ENCODE data around the gene ELL. TPM values are rescaled to one million over a fixed set of nuclear protein-coding genes. Genes with fewer than 3 reads are reported as not detected.

The ELL gene
- total RNA-seq, 1 donor from 2014 or later: 16.0 TPM

DNA sequence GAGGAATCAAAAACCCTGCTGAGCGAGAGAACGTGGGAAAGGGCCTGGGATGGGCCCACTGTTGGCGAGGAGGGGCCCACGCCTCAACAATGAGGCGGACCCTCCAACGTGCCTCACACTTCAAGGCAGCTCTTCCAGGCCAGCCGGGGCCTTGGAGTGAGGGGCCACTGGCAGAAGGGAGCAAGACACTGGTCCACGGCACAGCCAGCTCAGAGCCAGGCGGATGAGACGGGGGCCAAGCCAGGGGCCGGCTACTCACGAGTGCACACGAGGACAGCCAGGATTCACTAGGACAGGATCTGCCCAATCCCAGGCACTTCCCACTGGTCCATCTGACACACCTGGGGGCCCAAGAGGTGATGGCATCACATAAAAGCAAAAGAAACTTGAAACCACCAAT lies 20.5 kb downstream of the ELL start:
- FAIRE-seq: no peak
- peaks cover 12% of the 10 kb centered on the region for H3K4me1 ChIP-seq (ENCODE audit: insufficient read depth, low read length)
- H3K4me3 ChIP-seq (ENCODE audit: insufficient read depth, low read depth, low read length): no peak overlapping the region
- H3K4me2 ChIP-seq (ENCODE audit: low read length): no peak overlapping the region
- H3K79me2 ChIP-seq (ENCODE audit: insufficient read depth, low read length): peaks cover 99% of the 10 kb centered on the region
- TF ChIP-seq, protein P1, sequence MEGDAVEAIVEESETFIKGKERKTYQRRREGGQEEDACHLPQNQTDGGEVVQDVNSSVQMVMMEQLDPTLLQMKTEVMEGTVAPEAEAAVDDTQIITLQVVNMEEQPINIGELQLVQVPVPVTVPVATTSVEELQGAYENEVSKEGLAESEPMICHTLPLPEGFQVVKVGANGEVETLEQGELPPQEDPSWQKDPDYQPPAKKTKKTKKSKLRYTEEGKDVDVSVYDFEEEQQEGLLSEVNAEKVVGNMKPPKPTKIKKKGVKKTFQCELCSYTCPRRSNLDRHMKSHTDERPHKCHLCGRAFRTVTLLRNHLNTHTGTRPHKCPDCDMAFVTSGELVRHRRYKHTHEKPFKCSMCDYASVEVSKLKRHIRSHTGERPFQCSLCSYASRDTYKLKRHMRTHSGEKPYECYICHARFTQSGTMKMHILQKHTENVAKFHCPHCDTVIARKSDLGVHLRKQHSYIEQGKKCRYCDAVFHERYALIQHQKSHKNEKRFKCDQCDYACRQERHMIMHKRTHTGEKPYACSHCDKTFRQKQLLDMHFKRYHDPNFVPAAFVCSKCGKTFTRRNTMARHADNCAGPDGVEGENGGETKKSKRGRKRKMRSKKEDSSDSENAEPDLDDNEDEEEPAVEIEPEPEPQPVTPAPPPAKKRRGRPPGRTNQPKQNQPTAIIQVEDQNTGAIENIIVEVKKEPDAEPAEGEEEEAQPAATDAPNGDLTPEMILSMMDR (IDR thresholded peaks at IDR 0.05; ENCODE audit: insufficient read depth, low read depth, low read length): no peak
- TF ChIP-seq EZH2 (IDR thresholded peaks at IDR 0.05; ENCODE audit: insufficient read depth, low read length): no peak
- H3K27me3 ChIP-seq (ENCODE audit: insufficient read depth, low read length): no peaks in the 10 kb centered on the region
- DNase-seq (ENCODE audit: low read depth): no peak
- no peaks in the 10 kb centered on the region for H3K9me3 ChIP-seq (ENCODE audit: insufficient read depth, low read depth, low read length)
- peaks cover 27% of the 10 kb centered on the region for H3K4me1 Mint-ChIP-seq (ENCODE audit: low read depth, unreplicated experiment)
- H4K20me1 ChIP-seq (ENCODE audit: insufficient read depth, low read length): peaks cover 100% of the 10 kb centered on the region
- H3K4me3 Mint-ChIP-seq (ENCODE audit: unreplicated experiment): no peak overlapping the region
- H3K27ac ChIP-seq (ENCODE audit: low read depth, low read length): no peak overlapping the region
- no peaks in the 10 kb centered on the region for H3K9me3 Mint-ChIP-seq (ENCODE audit: unreplicated experiment)
- H2AFZ ChIP-seq (ENCODE audit: low read depth, low read length): no peak overlapping the region
- no peaks in the 10 kb centered on the region for H3K36me3 ChIP-seq (ENCODE audit: insufficient read depth, low read length)
- H3K36me3 Mint-ChIP-seq (ENCODE audit: low read depth, unreplicated experiment): peaks cover 3% of the 10 kb centered on the region
- H3K27me3 Mint-ChIP-seq (ENCODE audit: low read depth, unreplicated experiment): no peaks in the 10 kb centered on the region
- no peak overlapping the region for H3K27ac Mint-ChIP-seq (ENCODE audit: unreplicated experiment)
- H3K9ac ChIP-seq (ENCODE audit: low read length): no peak overlapping the region

GRCh38 chr19:18500799-18501198 lies 21.1 kb downstream of the ELL start:
- peaks cover 17% of the 10 kb centered on the region for H3K4me1 ChIP-seq (ENCODE audit: insufficient read depth, low read length)
- H3K79me2 ChIP-seq (ENCODE audit: insufficient read depth, low read length): peaks cover 99% of the 10 kb centered on the region
- no peaks in the 10 kb centered on the region for H3K9me3 Mint-ChIP-seq (ENCODE audit: unreplicated experiment)
- H3K36me3 ChIP-seq (ENCODE audit: insufficient read depth, low read length): no peaks in the 10 kb centered on the region
- H2AFZ ChIP-seq (ENCODE audit: low read depth, low read length): no peak overlapping the region
- no peak overlapping the region for H3K4me3 Mint-ChIP-seq (ENCODE audit: unreplicated experiment)
- H3K9me3 ChIP-seq (ENCODE audit: insufficient read depth, low read depth, low read length): no peaks in the 10 kb centered on the region
- H3K9ac ChIP-seq (ENCODE audit: low read length): no peak overlapping the region
- FAIRE-seq: no peak
- H3K4me2 ChIP-seq (ENCODE audit: low read length): no peak overlapping the region
- TF ChIP-seq, protein P1 (IDR thresholded peaks at IDR 0.05; ENCODE audit: insufficient read depth, low read depth, low read length): no peak
- TF ChIP-seq EZH2 (IDR thresholded peaks at IDR 0.05; ENCODE audit: insufficient read depth, low read length): no peak
- H3K27ac Mint-ChIP-seq (ENCODE audit: unreplicated experiment): no peak overlapping the region
- H3K36me3 Mint-ChIP-seq (ENCODE audit: low read depth, unreplicated experiment): peaks cover 3% of the 10 kb centered on the region
- H4K20me1 ChIP-seq (ENCODE audit: insufficient read depth, low read length): peaks cover 100% of the 10 kb centered on the region
- H3K27me3 Mint-ChIP-seq (ENCODE audit: low read depth, unreplicated experiment): no peaks in the 10 kb centered on the region
- H3K27me3 ChIP-seq (ENCODE audit: insufficient read depth, low read length): no peaks in the 10 kb centered on the region
- no peak for DNase-seq (ENCODE audit: low read depth)
- no peak overlapping the region for H3K4me3 ChIP-seq (ENCODE audit: insufficient read depth, low read depth, low read length)
- H3K27ac ChIP-seq (ENCODE audit: low read depth, low read length): no peak overlapping the region
- peaks cover 32% of the 10 kb centered on the region for H3K4me1 Mint-ChIP-seq (ENCODE audit: low read depth, unreplicated experiment)

DNA sequence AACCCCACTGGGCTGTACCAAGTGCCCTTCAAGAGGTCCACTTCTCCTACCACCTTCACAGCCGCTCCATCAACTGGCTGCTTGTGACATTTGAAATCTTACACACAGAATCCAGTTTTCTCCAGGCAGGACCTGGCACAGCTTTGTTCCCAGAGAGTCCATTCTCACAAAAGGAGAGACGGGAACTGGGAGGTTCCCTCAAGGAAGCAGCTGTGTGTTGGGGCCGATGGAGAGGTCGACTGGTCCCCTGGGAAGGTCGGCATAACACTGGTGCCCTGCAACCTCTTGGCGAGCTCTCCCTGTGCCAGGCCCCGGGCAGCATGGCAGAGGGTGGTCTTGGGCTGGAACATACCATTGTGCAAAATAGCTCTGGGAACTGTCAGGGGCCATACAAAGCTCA lies 21.5 kb downstream of the ELL start:
- H3K4me2 ChIP-seq (ENCODE audit: low read length): no peak overlapping the region
- H4K20me1 ChIP-seq (ENCODE audit: insufficient read depth, low read length): peaks cover 100% of the 10 kb centered on the region
- no peak overlapping the region for H3K4me3 Mint-ChIP-seq (ENCODE audit: unreplicated experiment)
- peaks cover 99% of the 10 kb centered on the region for H3K79me2 ChIP-seq (ENCODE audit: insufficient read depth, low read length)
- no peak for DNase-seq (ENCODE audit: low read depth)
- no peak overlapping the region for H3K9ac ChIP-seq (ENCODE audit: low read length)
- peaks cover 3% of the 10 kb centered on the region for H3K36me3 Mint-ChIP-seq (ENCODE audit: low read depth, unreplicated experiment)
- H2AFZ ChIP-seq (ENCODE audit: low read depth, low read length): no peak overlapping the region
- H3K9me3 ChIP-seq (ENCODE audit: insufficient read depth, low read depth, low read length): no peaks in the 10 kb centered on the region
- no peaks in the 10 kb centered on the region for H3K27me3 Mint-ChIP-seq (ENCODE audit: low read depth, unreplicated experiment)
- TF ChIP-seq, protein P1 (IDR thresholded peaks at IDR 0.05; ENCODE audit: insufficient read depth, low read depth, low read length): no peak
- no peak for TF ChIP-seq EZH2 (IDR thresholded peaks at IDR 0.05; ENCODE audit: insufficient read depth, low read length)
- no peak overlapping the region for H3K27ac ChIP-seq (ENCODE audit: low read depth, low read length)
- H3K4me3 ChIP-seq (ENCODE audit: insufficient read depth, low read depth, low read length): no peak overlapping the region
- H3K4me1 Mint-ChIP-seq (ENCODE audit: low read depth, unreplicated experiment): peaks cover 34% of the 10 kb centered on the region
- no peak for FAIRE-seq
- H3K9me3 Mint-ChIP-seq (ENCODE audit: unreplicated experiment): no peaks in the 10 kb centered on the region
- H3K4me1 ChIP-seq (ENCODE audit: insufficient read depth, low read length): peaks cover 17% of the 10 kb centered on the region
- no peaks in the 10 kb centered on the region for H3K36me3 ChIP-seq (ENCODE audit: insufficient read depth, low read length)
- no peak overlapping the region for H3K27ac Mint-ChIP-seq (ENCODE audit: unreplicated experiment)
- H3K27me3 ChIP-seq (ENCODE audit: insufficient read depth, low read length): no peaks in the 10 kb centered on the region
